ENCODE measurements around the gene SDK2. TPM values are rescaled to one million over a fixed set of nuclear protein-coding genes. Genes with fewer than 3 reads are reported as not detected.

Gene SDK2
- total RNA-seq, 4 donors from 2014 or later: under 0.01 to 0.49 (median 0.08) TPM

DNA sequence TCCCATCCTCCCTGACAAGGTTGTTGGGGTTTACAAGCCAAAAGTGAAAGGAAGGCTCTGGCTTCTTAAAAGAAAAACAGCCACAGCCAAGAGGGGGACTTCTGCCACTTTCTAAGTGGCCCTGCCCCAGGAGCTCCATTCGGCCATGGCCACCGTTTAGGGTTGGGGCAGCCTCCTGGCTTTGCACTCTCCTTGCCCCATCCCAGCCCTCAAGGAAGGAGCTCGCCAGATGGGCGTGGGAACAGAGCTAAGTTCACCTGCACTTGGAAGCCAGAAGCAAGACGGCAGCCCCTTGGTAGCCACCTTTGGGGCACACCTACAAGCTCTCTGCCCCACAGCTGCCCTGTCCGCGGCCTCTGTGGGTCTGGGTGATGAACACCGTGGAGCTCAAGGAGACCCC, 210.1 kb downstream of the SDK2 start:
- TF ChIP-seq, protein P1, sequence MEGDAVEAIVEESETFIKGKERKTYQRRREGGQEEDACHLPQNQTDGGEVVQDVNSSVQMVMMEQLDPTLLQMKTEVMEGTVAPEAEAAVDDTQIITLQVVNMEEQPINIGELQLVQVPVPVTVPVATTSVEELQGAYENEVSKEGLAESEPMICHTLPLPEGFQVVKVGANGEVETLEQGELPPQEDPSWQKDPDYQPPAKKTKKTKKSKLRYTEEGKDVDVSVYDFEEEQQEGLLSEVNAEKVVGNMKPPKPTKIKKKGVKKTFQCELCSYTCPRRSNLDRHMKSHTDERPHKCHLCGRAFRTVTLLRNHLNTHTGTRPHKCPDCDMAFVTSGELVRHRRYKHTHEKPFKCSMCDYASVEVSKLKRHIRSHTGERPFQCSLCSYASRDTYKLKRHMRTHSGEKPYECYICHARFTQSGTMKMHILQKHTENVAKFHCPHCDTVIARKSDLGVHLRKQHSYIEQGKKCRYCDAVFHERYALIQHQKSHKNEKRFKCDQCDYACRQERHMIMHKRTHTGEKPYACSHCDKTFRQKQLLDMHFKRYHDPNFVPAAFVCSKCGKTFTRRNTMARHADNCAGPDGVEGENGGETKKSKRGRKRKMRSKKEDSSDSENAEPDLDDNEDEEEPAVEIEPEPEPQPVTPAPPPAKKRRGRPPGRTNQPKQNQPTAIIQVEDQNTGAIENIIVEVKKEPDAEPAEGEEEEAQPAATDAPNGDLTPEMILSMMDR (IDR thresholded peaks at IDR 0.05; ENCODE audit: low read depth): no peak

DNA sequence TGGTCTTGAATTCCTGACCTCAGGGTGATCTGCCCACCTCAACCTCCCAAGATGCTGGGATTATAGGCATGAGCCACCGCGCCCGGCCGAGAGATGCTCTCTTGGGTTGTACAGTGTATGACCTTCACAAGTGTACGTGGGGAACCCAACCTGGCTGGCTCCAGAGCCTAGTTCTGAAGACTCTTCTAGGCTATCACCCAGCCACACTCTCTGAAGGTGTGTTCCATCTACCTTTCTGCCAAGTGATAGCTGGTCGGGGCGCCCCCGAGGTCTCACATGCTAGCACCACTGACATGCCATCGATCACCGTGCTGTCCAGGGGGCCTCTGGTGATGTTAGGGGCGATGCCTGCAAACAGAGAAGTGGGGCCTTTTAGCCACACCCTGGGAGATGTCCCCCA, 210.7 kb downstream of the SDK2 start:
- TF ChIP-seq, protein P1 (IDR thresholded peaks at IDR 0.05; ENCODE audit: low read depth): no peak

DNA sequence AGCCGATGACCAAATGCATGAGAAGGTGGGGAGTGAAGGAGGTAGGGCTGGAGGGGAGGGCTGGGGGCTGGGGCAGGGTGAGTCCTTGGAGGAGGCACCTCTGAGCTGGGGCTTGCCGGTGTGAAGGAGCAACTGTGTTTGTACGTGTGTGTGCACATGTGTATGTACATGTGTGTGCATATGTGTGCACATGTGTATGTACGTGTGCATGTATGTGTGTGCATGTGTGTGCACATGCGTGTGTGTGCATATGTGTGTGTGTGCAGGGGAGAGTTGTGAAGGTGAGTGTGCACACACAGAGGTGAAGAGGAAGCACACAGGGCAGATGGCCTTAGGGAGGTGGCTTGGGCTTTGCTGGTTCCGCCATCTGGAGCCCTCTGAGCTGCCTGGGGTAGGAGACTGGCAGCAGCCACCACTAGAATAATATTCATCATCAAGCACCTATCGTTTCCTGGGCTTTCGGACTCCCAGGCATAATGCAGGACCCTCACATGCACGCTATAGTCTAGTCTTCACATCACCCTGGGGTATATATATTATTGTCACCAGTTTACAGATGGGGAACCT, 211.5 kb downstream of the SDK2 start:
- TF ChIP-seq, protein P1 (IDR thresholded peaks at IDR 0.05; ENCODE audit: low read depth): no peak

DNA sequence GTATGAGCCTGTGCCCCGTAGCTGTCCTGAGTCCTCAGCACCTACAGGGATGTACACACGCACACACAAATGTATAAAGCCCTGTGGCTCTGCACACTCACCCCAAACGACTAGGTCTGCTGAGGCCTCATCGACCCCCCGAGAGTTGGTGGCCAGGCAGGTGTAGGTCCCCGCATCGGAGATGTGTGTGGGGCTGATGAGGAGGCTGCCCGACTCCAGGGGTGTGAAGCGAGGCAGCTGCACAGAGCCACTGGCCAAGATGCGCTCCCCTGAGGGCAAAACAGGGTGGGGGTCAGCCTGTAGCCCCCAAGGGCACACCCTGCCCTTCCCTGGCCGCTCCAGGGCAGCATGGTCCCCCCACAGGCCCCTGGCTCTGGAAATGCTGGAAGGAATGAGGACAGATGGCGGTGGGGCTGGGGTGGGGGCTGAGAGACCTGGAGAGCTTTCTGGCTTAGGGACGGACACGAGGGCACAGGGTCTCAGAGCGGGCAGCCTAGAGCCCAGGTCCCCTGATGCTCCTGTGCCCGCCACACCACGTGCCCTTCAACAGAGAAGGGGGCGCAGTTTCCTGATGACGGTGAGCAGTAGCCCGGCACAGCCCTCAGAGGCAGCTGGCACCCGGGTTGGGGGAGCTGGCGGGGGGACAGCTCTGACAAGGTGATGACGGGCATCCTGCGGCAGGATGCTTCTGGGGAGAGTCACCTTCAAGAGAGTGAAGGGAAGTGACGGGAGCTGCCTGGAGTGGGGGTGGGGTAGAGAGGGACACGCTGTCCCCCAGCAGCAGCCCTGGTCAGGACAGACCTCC, 212.6 kb downstream of the SDK2 start:
- TF ChIP-seq, protein P1 (IDR thresholded peaks at IDR 0.05; ENCODE audit: low read depth): no peak

DNA sequence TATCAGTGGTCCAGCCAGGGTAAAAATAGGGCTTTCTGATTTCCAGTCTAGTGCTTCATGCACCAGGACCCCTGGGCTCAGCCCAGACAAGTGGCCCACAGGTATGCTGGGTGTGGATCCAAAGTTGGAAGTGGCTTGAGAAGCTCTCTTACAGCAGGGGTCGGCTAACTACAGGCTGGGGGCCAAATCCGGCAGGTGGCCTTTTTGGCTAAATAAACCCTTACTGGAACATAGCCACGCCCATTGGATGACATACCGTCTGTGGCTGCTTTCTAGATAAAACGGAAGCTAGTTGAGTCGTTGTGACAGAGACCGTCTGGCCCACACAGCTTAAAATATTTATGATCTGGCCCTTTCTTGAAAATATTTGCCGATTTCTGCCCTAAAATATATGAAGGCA, 213.4 kb downstream of the SDK2 start:
- TF ChIP-seq, protein P1 (IDR thresholded peaks at IDR 0.05; ENCODE audit: low read depth): no peak

DNA sequence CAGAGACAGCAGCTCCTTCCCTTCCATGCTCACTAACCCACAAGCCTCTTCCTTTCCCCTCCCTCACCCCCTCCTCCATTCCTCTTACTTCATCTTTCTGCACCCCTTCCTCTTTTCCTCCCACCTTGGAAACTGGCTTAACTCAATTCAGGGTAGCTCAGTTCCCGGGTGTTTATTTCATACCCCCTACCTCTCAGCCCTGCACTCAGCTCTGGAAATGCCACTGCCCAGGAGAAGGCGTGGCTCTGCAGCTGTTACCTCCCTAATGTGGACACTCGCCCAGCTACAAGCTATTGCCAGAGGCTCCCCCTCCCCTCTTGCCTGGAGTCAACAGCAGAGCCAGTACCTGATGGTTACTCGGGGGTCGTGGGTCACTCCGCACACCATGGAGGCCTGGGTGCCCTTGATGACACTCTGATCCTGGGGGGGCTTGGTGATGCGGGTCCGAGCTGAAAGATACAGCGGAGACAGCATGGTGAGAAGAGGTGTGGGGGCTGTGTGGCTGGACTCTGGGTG, 214.0 kb downstream of the SDK2 start:
- TF ChIP-seq, protein P1 (IDR thresholded peaks at IDR 0.05; ENCODE audit: low read depth): no peak

DNA sequence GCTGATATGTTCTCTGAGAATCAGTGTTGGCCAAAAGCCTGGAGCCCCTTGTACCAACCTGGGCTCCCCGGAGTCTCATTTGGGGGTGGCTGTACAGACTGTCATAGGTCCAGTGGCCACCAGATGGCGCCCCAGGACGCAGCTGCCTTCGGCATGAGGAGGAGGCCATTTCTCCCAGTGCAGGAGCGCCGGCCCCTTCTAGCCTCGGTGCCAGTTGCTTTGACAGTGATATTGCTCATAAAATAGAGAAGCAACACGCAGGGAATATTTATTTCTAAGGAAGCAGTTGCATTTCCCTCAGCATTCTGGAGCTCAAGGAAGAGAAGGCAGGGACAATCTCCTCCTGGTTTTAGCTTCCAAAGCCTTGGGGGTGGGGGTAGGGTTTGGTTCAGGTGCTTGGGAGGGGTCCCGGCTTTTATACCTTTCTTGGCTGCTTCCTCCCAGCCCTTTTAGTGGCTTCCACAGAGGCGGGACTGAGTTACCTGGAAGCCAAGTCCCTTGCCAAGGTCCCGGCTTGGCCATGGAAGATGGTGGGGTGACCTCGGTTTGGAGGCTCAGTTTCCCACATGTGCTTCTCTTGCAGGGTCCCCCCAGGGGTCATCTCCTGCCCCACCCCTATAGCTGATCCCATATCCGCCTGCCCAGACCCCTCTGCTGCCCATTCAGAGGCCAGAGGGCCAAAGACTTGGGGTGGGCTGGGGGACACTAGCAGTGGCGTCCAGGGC, 214.6 kb downstream of the SDK2 start:
- TF ChIP-seq, protein P1 (IDR thresholded peaks at IDR 0.05; ENCODE audit: low read depth): no peak
